ENCODE measurements around the gene OLIG2.

DNA sequence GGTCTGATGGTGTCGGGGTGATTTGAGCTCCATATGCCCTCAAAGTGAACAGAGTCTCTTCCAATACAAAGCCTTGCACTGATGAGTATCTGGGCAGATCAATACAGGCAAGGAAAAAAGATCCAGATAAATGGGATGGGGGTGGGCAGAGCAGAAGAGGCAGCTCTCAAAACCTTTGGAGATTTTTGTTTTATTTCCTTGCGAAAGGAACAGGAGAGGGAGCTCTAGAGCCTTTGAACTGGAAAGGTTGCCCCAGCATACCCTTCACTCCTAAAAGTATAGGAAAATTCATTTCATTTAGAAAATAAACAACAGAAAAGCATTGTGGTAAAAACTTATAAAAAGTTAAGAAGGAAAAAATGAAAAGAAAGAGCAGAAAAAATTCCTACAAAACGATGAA is 31.4 kb upstream of the OLIG2 start:
- no peak for TF ChIP-seq ZNF274 (IDR thresholded peaks at IDR 0.05; ENCODE audit: low read depth, low read length)
- TF ChIP-seq SUZ12 (IDR thresholded peaks at IDR 0.05; ENCODE audit: extremely low read depth, insufficient read depth, insufficient read length) = no peak

All from NT2/D1 (cell line).